Transverse colon (tissue), 4 donors: ENCODE results near the gene S100A7A. TPM values are rescaled to one million over a fixed set of nuclear protein-coding genes. Genes with fewer than 3 reads are reported as not detected.
"Not testable (repeated sequence)": the region's sequence is repeated elsewhere in the genome, so short reads cannot be mapped to it uniquely, and the experiment has no call there.

Experiments
- DNase-seq: peaks from one replicate; pipeline ENCODE4 v3.0.0-alpha.2; 2019
- H3K27ac ChIP-seq, 4 donors: fragments of 200-600 bp; sonication (generic); 2 replicates each; pipeline ENCODE4 v1.5.1; 2016 to 2018; ENCODE audit warnings: inconsistent platforms in 4 of 4
- H3K27me3 ChIP-seq: fragments of 200-600 bp; sonication (generic); 2 replicates; pipeline ENCODE4 v1.5.1; 2017; ENCODE audit warnings: inconsistent platforms
- H3K36me3 ChIP-seq, 4 donors: fragments of 200-600 bp; sonication (generic); 2 replicates each; pipeline ENCODE4 v1.5.1; 2017 to 2019; ENCODE audit warnings: inconsistent platforms in 4 of 4
- H3K4me1 ChIP-seq, 4 donors: fragments of 200-600 bp; sonication (generic); 2 replicates each; pipeline ENCODE4 v1.5.1; 2017 to 2020; ENCODE audit warnings: inconsistent platforms in 4 of 4
- H3K4me3 ChIP-seq, 4 donors: fragments of 200-600 bp; sonication (generic); 1 replicate in 1 of 4; 2 replicates in 3 of 4; pipeline versions ENCODE4 v1.5.1 to v1.6.1; 2017 to 2019; ENCODE audit warnings: inconsistent platforms in 4 of 4
- H3K9me3 ChIP-seq, 2 donors: fragments of 200-600 bp; sonication (generic); 2 replicates each; pipeline ENCODE4 v1.5.1; 2017 to 2019; ENCODE audit warnings: inconsistent platforms in 2 of 2
- CTCF ChIP-seq, 5 experiments: fragments of 200-600 bp in 3 of 5; fragments of 450-650 bp in 2 of 5; sonication (generic) in 3 of 5; IDR thresholded peaks; 1 replicate in 2 of 5; 2 replicates in 3 of 5; pipeline ENCODE4 v1.5.1; 2016 to 2017; ENCODE audit warnings: antibody characterized with exemption in 5 of 5, inconsistent platforms in 3 of 5, mild to moderate bottlenecking in 2 of 5, moderate library complexity in 1 of 5
- EP300 ChIP-seq: sonication (generic); formaldehyde crosslinking; IDR thresholded peaks from one replicate; pipeline ENCODE4 v1.6.1; 2017; ENCODE audit warnings: antibody characterized with exemption, low read depth
- POLR2A ChIP-seq: fragments of 450-650 bp; IDR thresholded peaks from one replicate; pipeline ENCODE4 v1.6.1; 2016; ENCODE audit warnings: antibody characterized with exemption, mild to moderate bottlenecking, moderate library complexity
- POLR2AphosphoS5 ChIP-seq, 3 donors: sonication (generic); formaldehyde crosslinking; IDR thresholded peaks; one replicate each; pipeline ENCODE4 v1.6.1; 2016; ENCODE audit warnings: antibody characterized with exemption in 3 of 3
- WGBS, 2 donors: methylation state at CpG; one replicate each; pipeline ENCODE4 v1.1.5; 2018; ENCODE audit warnings: low coverage in 1 of 2; 5-methylcytosine and 5-hydroxymethylcytosine counted together
- in situ Hi-C, 4 donors: fragments of 200-750 bp; cut with MboI; loops; one replicate each; pipeline versions ENCODE4 v1.15.0 to v1.15.1; 2017; ENCODE audit warnings: low sequenced_read_pairs in 3 of 4, low pct_ligation_motif_present in 1 of 4, low pct_unique_long_range_greater_than_20kb in 1 of 4
- intact Hi-C: fragments of 100-400 bp; cut with DNase I; formaldehyde crosslinking; loops from one replicate; pipeline ENCODE4 v1.15.1; 2023; ENCODE audit warnings: low total_unique reads
- total RNA-seq, 4 donors: library from RNA; depleted of rRNA; stranded (reverse); fragments of >200 nt; gene quantifications; one replicate each; pipeline ENCODE4 v1.1.0, GENCODE V29; 2016

S100A7A gene
- total RNA-seq, 4 donors from 2014 or later = not detected

DNA sequence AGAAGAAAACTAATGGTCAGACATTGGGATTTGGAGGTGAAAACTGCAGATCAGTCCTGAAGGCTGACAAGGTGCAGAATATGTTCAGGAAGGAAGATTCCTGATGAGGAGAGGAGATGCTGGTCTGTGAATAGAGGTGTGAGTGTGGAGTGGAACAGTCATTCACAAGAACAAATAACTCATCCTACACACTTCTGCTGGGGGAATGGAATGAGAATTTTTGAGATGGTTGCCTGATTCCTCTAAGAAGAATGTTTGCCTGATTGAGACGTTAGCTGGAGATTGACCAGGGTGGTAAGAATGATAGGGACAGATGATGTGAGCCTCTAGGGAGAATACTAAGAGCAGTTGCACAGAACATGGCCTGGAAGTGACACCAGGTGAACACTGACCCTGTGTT lies 40.1 kb downstream of the S100A7A start:
- no peak for DNase-seq
- H3K4me1 ChIP-seq = no peaks in the 10 kb centered on the region
- H3K27ac ChIP-seq = no peak overlapping the region
- intact Hi-C loops = no loop called here
- no peak overlapping the region for H3K4me3 ChIP-seq
- no peaks in the 10 kb centered on the region for H3K9me3 ChIP-seq
- in situ Hi-C loops = no loop called here
- TF ChIP-seq POLR2A = no peak
- TF ChIP-seq CTCF (IDR thresholded peaks at IDR 0.05) = no peak
- TF ChIP-seq EP300 = no peak
- no peak for TF ChIP-seq POLR2AphosphoS5 (IDR thresholded peaks at IDR 0.05)
- H3K27me3 ChIP-seq = peaks cover 5% of the 10 kb centered on the region
- H3K36me3 ChIP-seq = no peaks in the 10 kb centered on the region
- WGBS, 2 donors = 59% methylated on average over 1 of the region's 1 CpG; no CpG with 5 or more reads in 1 of the 2 donors

- 71 to 80% methylated on average over 1 to 2 of the region's 2 CpGs for WGBS, 2 donors
- in situ Hi-C loops = no loop called here
- DNase-seq = no peak
Observed at GRCh38 chr1:153459655-153460054, 43.3 kb downstream of the S100A7A start.

GRCh38 chr1:153460551-153460950 lies 44.2 kb downstream of the S100A7A start, which contains the start of gene S100A7:
TSS of gene S100A7 (minus strand) at chr1:153460651. CDS start at chr1:153459013, 1,638 bp downstream.
- peaks cover 3% of the 10 kb centered on the region for H3K27me3 ChIP-seq
- H3K9me3 ChIP-seq = no peaks in the 10 kb centered on the region
- in situ Hi-C loops (no loop called here), intact Hi-C loops (no loop called here)
- no peak within 1 kb of the TSS for H3K4me3 ChIP-seq
- H3K27ac ChIP-seq = no peak within 1 kb of the TSS
- WGBS, 2 donors = 77% methylated on average over 4 of the region's 4 CpGs; no CpG with 5 or more reads in 1 of the 2 donors
- no peak for TF ChIP-seq EP300
- no peak for TF ChIP-seq POLR2AphosphoS5 (IDR thresholded peaks at IDR 0.05)
- no peak for TF ChIP-seq POLR2A
- TF ChIP-seq CTCF (IDR thresholded peaks at IDR 0.05) = no peak
- H3K4me1 ChIP-seq = peaks cover 0 to under 1% (median 0%) of the 10 kb centered on the region in 4 donors
- no peak for DNase-seq
- no peaks in the 10 kb centered on the region for H3K36me3 ChIP-seq

More at GRCh38 chr1:153459655-153460054, 43.3 kb downstream of the S100A7A start:
- Histone ChIP-seq H3K4me3 (no peak overlapping the region), H3K36me3 (no peaks in the 10 kb centered on the region), H3K9me3 (no peaks in the 10 kb centered on the region), H3K4me1 (no peaks in the 10 kb centered on the region), H3K27me3 (peaks cover 3% of the 10 kb centered on the region), H3K27ac (no peak overlapping the region)
- intact Hi-C loops = no loop called here
- no peak for TF ChIP-seq POLR2AphosphoS5 (IDR thresholded peaks at IDR 0.05)
- TF ChIP-seq POLR2A = no peak
- TF ChIP-seq EP300 = no peak
- TF ChIP-seq CTCF (IDR thresholded peaks at IDR 0.05) = no peak

- H3K4me1 ChIP-seq, H3K36me3 ChIP-seq, H3K27ac ChIP-seq, intact Hi-C loops, H3K27me3 ChIP-seq, in situ Hi-C loops, DNase-seq, H3K4me3 ChIP-seq, H3K9me3 ChIP-seq: not testable (repeated sequence)
Observed at GRCh38 chr1:153462741-153463140, 46.4 kb downstream of the S100A7A start.
